Keratinocyte (primary cell): Measurements from ENCODE around the gene DONSON. TPM values are rescaled to one million over a fixed set of nuclear protein-coding genes. Genes with fewer than 3 reads are reported as not detected.
A peak's percentile ranks its signal among the peaks of the same experiment; 100 is the strongest.

Source experiments
- DNase-seq: peaks from one replicate; pipeline ENCODE4 v3.0.0-alpha.2; 2011; ENCODE audit warnings: low read depth, missing footprints, low spot score
- FAIRE-seq: peaks from 2 replicates; lab custom pipeline; 2011; peaks lifted over from hg19 to GRCh38; lab: Jason Lieb, UNC
- H2AFZ ChIP-seq: 2 replicates; pipeline ENCODE4 v1.6.0; 2012; ENCODE audit warnings: low read length, control low read depth, inconsistent platforms; ENCODE audit not compliant: control insufficient read depth
- H3K27ac ChIP-seq: 2 replicates; pipeline ENCODE4 v1.5.1; 2011; ENCODE audit warnings: low read length; ENCODE audit not compliant: control insufficient read depth, insufficient read depth
- H3K27me3 ChIP-seq: 3 replicates; pipeline ENCODE4 v1.6.0; 2011; ENCODE audit warnings: low read length; ENCODE audit not compliant: control insufficient read depth, insufficient read depth; ENCODE audit errors: extremely low read depth
- H3K36me3 ChIP-seq, 2 experiments: 2 replicates in 1 of 2; 3 replicates in 1 of 2; pipeline ENCODE4 v1.5.1; 2011; ENCODE audit warnings: low read length in 2 of 2, mild to moderate bottlenecking in 1 of 2; ENCODE audit not compliant: control insufficient read depth in 2 of 2, insufficient read depth in 2 of 2; ENCODE audit errors: extremely low read depth in 1 of 2
- H3K4me1 ChIP-seq: 3 replicates; pipeline ENCODE4 v1.5.1; 2011; ENCODE audit warnings: low read length; ENCODE audit not compliant: control insufficient read depth, insufficient read depth; ENCODE audit errors: extremely low read depth
- H3K4me2 ChIP-seq: 3 replicates; pipeline ENCODE4 v1.6.0; 2011; ENCODE audit warnings: low read depth, low read length; ENCODE audit not compliant: control insufficient read depth, insufficient read depth; ENCODE audit errors: extremely low read depth
- H3K4me3 ChIP-seq, 3 experiments: fragments of 200-600 bp in 1 of 3; sonication (generic) in 1 of 3; 2 replicates in 2 of 3; 3 replicates in 1 of 3; pipeline ENCODE4 v1.5.1; 2011 to 2016; ENCODE audit warnings: low read length in 3 of 3, mild to moderate bottlenecking in 3 of 3, control low read depth in 2 of 3, inconsistent platforms in 1 of 3, low read depth in 1 of 3, mixed read lengths in 1 of 3, mixed run types in 1 of 3, moderate library complexity in 1 of 3; ENCODE audit not compliant: control insufficient read depth in 2 of 3, insufficient read depth in 2 of 3; ENCODE audit errors: extremely low read depth in 1 of 3
- H3K79me2 ChIP-seq: 2 replicates; pipeline ENCODE4 v1.6.0; 2012; ENCODE audit warnings: low read length; ENCODE audit not compliant: control insufficient read depth, insufficient read depth
- H3K9ac ChIP-seq: 3 replicates; pipeline ENCODE4 v1.6.0; 2011; ENCODE audit warnings: low read length; ENCODE audit not compliant: control insufficient read depth, insufficient read depth; ENCODE audit errors: extremely low read depth
- H3K9me1 ChIP-seq: 3 replicates; pipeline ENCODE4 v1.6.0; 2011; ENCODE audit warnings: low read length; ENCODE audit not compliant: control insufficient read depth, insufficient read depth; ENCODE audit errors: extremely low read depth
- H3K9me3 ChIP-seq: 2 replicates; pipeline ENCODE4 v1.5.1; 2012; ENCODE audit warnings: low read depth, low read length; ENCODE audit not compliant: control insufficient read depth
- H4K20me1 ChIP-seq: 3 replicates; pipeline ENCODE4 v1.6.0; 2011; ENCODE audit warnings: low read length; ENCODE audit not compliant: control insufficient read depth, insufficient read depth; ENCODE audit errors: extremely low read depth
- EZH2 ChIP-seq: IDR thresholded peaks from one replicate; pipeline ENCODE4 v1.6.1; 2012; ENCODE audit warnings: inconsistent platforms, mild to moderate bottlenecking, low read length, moderate library complexity
- dilution Hi-C: fragments of 300-500 bp; cut with MboI; formaldehyde crosslinking; loops from one replicate; pipeline ENCODE4 v1.7.0; 2020; ENCODE audit warnings: low sequenced_read_pairs; ENCODE audit not compliant: extremely low pct_ligation_motif_present
- polyA plus RNA-seq, 5 experiments: library from polyadenylated mRNA; depleted of rRNA in 3 of 5; stranded (reverse) in 3 of 5; stranded (forward) in 1 of 5; unstranded in 1 of 5; fragments of >200 nt; gene quantifications; 1 replicate in 1 of 5; 2 replicates in 3 of 5; 3 replicates in 1 of 5; pipeline versions ENCODE4 v1.2.1 to v1.2.3, GENCODE V29; 2011 to 2012; ENCODE audit warnings: missing spikeins in 2 of 5, low read depth in 1 of 5, low replicate concordance in 1 of 5
- TF ChIP-seq, protein P1 (sequence below), 3 experiments: IDR thresholded peaks in 1 of 3; conservative IDR thresholded peaks in 1 of 3; optimal IDR thresholded peaks in 1 of 3; 2 replicates in 2 of 3; 3 replicates in 1 of 3; pipeline versions ENCODE3 to v1.5.1; 2011; ENCODE audit warnings: low read length in 3 of 3, mild to moderate bottlenecking in 3 of 3, moderate library complexity in 2 of 3, control low read depth in 1 of 3, inconsistent platforms in 1 of 3; ENCODE audit not compliant: insufficient read depth in 2 of 3; ENCODE audit errors: extremely low read depth in 1 of 3

The DONSON gene
- polyA plus RNA-seq, 1 donor (not counting 4 experiments of a cell fraction or from before 2014, with no cell fraction given): 17.0 TPM

DNA sequence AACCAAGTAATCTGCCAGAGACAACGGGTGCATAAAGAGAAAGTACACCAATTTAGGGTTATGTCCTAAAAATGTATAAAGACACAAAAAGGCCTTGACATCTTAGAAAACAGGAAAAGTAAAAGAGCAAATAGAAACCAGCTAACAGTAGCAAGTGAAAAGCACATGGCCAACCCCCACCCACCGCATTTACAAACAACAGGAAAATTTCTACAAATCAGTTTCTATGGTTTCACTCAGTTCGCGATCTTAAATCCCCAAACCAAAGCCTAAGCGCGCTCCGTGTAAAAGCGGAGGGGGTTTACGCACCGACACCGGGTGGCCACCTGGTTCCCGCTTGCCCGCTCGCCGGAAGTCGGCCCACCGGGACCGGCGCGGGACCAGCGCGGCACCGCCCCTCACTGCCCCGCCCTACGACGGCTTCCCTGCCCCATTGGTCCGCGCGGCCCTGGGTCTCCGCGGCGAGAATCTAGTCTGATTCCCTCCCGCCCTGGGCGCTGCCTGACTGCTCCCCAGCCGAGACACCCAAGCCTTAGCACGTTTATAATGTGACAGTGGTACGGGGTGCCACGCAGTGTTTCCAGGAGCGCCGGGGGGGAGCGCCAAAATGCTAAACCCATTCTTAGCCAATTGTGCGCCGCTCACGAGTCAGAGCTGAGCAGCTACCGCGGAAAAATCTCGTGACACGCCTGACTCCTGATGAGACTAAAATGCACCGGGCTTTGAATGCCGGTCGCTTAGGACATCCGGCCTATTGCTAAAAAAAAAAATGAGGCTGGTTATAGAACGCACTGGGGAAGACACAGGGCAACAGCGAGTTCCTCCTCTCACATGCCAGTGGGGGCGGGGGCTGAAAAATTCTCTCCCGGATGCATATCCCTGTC lies 46.5 kb downstream of the DONSON start, which contains the start of gene GART:
GART (minus strand) TSS at position 362 of the 884 bp plus-strand sequence. CDS start 2,802 bp downstream, outside the sequence.
- peak within 1 kb of the TSS; percentile 89 for H3K4me2 ChIP-seq
- TF ChIP-seq, protein P1, sequence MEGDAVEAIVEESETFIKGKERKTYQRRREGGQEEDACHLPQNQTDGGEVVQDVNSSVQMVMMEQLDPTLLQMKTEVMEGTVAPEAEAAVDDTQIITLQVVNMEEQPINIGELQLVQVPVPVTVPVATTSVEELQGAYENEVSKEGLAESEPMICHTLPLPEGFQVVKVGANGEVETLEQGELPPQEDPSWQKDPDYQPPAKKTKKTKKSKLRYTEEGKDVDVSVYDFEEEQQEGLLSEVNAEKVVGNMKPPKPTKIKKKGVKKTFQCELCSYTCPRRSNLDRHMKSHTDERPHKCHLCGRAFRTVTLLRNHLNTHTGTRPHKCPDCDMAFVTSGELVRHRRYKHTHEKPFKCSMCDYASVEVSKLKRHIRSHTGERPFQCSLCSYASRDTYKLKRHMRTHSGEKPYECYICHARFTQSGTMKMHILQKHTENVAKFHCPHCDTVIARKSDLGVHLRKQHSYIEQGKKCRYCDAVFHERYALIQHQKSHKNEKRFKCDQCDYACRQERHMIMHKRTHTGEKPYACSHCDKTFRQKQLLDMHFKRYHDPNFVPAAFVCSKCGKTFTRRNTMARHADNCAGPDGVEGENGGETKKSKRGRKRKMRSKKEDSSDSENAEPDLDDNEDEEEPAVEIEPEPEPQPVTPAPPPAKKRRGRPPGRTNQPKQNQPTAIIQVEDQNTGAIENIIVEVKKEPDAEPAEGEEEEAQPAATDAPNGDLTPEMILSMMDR (optimal IDR thresholded peaks at IDR 0.05 in 1 of 3, IDR thresholded peaks at IDR 0.05 in 1 of 3, conservative IDR thresholded peaks at IDR 0.05 in 1 of 3; ENCODE audit: extremely low read depth in 1 of 3, insufficient read depth in 2 of 3, low read length in 3 of 3): no peak
- no peak for TF ChIP-seq EZH2
- dilution Hi-C loops: no loop called here
- H3K79me2 ChIP-seq: peaks cover 85% of the 10 kb centered on the region
- H3K36me3 ChIP-seq: peaks cover 7 to 9% of the 10 kb centered on the region in 2 experiments
- peak within 1 kb of the TSS; percentile 98 for H3K27ac ChIP-seq
- H4K20me1 ChIP-seq: peaks cover 4% of the 10 kb centered on the region
- peaks cover 16% of the 10 kb centered on the region for H3K4me1 ChIP-seq
- no peaks in the 10 kb centered on the region for H3K9me3 ChIP-seq
- H3K27me3 ChIP-seq: no peaks in the 10 kb centered on the region
- H3K9me1 ChIP-seq: no peaks in the 10 kb centered on the region
- peak within 1 kb of the TSS; percentile 98 for H3K9ac ChIP-seq
- peak within 1 kb of the TSS; percentile 91 for H2AFZ ChIP-seq
- no peak for FAIRE-seq
- DNase-seq: no peak
- peak within 1 kb of the TSS; percentile 81 to 97 (median 94) for H3K4me3 ChIP-seq

DNA sequence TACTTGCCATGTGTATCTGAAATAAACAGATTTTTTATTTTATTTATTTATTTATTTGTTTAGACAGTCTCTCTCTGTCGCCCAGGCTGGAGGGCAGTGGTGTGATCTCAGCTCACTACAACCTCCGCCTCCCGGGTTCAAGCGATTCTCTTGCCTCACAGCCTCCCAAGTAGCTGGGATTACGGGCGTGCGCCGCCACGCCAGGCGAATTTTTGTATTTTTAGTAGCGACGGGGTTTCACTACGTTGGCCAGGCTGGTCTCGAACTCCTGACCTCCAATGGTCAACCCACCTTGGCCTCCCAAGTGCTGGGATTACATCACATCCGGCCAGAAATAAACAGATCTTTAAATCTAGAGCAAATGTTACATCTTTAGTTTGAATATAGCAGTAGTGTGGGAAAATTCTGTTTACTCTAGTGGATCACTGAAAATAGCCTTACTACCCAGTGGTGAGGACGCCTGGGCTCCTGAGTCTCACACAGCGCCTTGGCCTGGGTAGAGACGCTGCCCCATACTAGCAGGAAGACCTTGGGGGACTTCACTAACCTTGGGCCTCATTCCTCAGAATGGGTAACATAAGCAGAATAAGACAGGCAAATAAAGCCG lies 47.3 kb downstream of the DONSON start:
- Histone ChIP-seq H3K27ac (peak overlapping the region; percentile 98), H2AFZ (peak overlapping the region; percentile 23), H3K9me1 (no peaks in the 10 kb centered on the region), H3K27me3 (no peaks in the 10 kb centered on the region), H3K36me3 (peaks cover 11% of the 10 kb centered on the region in 2 experiments), H3K9me3 (no peaks in the 10 kb centered on the region), H3K4me2 (peak overlapping the region; percentile 89), H3K4me1 (peaks cover 16% of the 10 kb centered on the region), H3K9ac (peak overlapping the region; percentile 98), H3K79me2 (peaks cover 84% of the 10 kb centered on the region), H3K4me3 (peak overlapping the region; percentile 75 to 97 (median 81)), H4K20me1 (peaks cover 5% of the 10 kb centered on the region)
- DNase-seq: no peak
- FAIRE-seq: no peak
- dilution Hi-C loops: no loop called here
- TF ChIP-seq, protein P1 (optimal IDR thresholded peaks at IDR 0.05 in 1 of 3, IDR thresholded peaks at IDR 0.05 in 1 of 3, conservative IDR thresholded peaks at IDR 0.05 in 1 of 3; ENCODE audit: extremely low read depth in 1 of 3, insufficient read depth in 2 of 3, low read length in 3 of 3): no peak
- no peak for TF ChIP-seq EZH2
